Subcutaneous adipose tissue (tissue), 4 donors: Measurements from ENCODE around the gene CAMTA1. TPM values are rescaled to one million over a fixed set of nuclear protein-coding genes. Genes with fewer than 3 reads are reported as not detected.

Experiments
- total RNA-seq, 4 donors: library from RNA; depleted of rRNA; stranded (reverse); fragments of >200 nt; gene quantifications; one replicate each; pipeline ENCODE4 v1.1.0, GENCODE V29; 2016
- TF ChIP-seq, protein P1 (sequence below): fragments of 450-650 bp; IDR thresholded peaks from one replicate; pipeline ENCODE4 v1.5.1; 2016; ENCODE audit warnings: low read depth, mild to moderate bottlenecking, control low read depth, antibody characterized with exemption, moderate library complexity

The CAMTA1 gene
- total RNA-seq, 4 donors from 2014 or later: 58.6 to 82.5 (median 78.0) TPM

DNA sequence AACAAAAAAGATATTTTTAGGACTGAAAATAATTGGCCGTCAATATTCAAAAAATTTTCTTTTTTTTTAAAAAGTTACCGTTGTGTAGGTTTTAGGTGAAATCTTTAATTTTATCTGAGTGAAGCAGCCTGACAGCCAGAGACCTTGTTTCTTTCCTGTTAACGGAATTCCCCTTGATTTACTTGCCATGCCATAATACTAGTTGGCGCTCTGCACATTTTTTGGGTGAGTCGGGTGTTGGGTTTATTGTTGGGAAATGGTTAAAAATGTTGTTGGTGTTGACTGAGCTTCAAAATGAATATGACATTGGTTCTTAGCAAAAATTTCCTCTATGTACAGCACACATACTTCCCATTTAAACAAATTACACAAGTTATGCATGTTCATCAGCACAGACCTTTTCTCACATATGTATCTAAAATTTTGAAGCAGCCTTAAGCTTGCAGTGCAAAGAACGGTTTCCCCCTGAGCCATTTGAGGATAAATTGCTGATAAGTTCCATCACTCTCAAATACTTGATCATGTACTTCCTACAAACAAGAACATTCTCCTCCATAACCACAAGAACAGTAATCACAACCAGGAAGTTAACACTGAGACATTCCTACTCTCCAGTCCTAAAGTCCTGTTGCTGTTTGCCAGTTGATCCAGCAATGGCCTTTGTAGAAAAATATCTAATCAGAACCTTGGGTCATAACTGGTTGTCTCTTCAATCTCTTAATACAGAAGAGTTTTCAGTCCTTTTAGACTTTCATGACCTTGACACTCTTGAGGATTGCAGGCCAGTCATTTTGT lies 34.2 kb downstream of the CAMTA1 start:
- TF ChIP-seq, protein P1, sequence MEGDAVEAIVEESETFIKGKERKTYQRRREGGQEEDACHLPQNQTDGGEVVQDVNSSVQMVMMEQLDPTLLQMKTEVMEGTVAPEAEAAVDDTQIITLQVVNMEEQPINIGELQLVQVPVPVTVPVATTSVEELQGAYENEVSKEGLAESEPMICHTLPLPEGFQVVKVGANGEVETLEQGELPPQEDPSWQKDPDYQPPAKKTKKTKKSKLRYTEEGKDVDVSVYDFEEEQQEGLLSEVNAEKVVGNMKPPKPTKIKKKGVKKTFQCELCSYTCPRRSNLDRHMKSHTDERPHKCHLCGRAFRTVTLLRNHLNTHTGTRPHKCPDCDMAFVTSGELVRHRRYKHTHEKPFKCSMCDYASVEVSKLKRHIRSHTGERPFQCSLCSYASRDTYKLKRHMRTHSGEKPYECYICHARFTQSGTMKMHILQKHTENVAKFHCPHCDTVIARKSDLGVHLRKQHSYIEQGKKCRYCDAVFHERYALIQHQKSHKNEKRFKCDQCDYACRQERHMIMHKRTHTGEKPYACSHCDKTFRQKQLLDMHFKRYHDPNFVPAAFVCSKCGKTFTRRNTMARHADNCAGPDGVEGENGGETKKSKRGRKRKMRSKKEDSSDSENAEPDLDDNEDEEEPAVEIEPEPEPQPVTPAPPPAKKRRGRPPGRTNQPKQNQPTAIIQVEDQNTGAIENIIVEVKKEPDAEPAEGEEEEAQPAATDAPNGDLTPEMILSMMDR: no peak

DNA sequence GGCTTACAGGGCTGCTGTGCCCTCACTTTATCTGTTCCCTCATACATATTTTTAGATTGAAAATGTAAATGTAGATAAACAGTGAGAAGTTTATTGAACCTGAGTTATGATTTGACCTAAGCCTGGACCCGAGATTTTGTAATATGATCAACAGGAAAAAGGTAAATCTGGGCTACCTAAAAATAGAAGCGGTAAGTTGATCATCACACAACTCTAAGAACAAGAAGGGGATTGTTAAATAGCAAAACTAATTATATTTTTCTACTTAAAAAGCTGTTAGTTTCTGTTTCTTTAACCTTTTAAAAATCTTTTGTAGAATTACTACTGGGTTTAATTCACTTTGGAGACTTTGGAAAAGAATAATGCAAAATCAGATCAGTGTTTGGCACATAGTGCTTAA lies 35.6 kb downstream of the CAMTA1 start:
- TF ChIP-seq, protein P1: no peak

DNA sequence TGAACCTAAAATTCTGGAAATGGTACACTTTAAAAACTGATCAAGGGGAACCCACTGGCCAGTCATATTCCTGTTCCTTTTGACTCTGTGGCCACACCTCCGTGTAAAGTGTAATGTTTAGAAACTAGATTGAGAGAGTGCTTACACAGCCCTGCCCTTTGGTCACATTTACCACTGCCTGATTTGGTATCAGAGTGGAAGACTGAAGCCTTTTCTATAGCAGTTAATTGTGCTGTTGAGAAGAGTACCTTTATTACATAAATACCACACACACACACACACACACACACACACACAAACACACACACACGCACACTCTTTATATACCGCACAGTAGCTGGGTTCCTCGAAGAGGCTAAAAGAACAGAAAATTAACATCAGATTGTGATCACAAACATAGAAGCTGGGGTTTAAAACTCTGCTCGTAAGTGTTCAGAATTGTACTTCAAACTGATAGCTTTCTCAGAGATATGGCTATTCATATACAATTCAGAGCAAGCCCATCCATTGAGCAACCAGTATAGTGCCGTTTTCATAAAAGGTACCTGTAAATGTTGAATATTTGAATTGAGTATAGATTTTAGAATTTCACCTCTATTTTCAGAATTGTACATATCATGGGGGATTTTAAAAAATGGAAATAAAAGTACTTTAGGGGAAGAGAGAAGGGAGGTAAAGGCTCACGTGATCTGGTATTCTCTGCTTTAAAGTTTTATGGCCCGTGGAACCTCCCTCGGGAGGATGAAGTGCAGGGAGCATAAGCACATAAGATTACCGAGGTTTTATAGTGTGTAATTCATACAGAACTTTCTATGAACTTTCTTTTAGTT lies 37.5 kb downstream of the CAMTA1 start:
- TF ChIP-seq, protein P1: no peak

DNA sequence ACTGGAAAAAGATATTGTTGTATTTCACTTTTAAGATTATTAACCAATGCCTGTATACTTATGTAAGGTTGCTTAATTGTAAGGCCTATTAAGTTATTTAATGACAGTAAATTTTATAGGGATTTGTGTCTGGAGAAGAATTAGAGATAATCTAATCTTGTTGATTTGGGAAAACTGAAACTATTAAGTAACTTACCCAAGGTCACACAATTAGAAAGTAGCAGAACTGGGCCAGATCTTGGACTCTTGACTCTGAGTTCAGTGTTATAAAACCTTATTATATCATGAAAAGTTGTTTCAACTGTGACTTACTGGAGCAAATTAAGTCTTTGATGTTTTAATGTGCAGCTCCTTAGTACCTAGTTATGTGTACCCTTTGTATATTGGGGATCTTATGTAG lies 38.5 kb downstream of the CAMTA1 start:
- TF ChIP-seq, protein P1: no peak

DNA sequence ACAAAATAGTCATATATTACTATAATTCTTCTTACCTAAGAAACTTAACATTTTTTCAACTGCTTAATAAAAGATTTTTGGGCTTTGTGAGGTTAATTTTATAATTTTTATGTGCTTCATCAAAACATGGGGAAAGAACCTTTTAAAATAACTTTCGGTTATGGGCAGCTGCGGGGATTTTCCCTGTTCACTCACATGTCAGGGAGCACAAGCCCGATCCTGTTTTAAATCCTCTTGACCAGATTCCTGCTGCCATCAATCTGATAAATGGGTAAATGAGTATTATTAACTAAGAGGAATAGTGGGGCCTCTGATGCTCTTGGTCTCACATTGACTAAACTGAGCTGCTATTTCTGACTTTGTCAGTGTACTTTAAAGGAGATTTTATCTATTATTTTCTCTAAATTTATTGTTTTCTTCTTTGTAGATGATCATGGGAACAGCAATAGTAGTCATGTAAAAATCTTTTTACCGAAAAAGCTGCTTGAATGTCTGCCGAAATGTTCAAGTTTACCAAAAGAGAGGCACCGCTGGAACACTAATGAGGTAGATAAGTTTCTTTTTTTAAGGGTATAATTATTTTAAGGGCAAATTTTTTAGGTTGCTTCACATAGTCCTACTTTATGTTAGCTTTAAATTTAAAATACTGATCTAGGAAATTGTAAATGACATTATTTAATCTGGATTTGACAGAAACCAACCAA lies 39.6 kb downstream of the CAMTA1 start:
- TF ChIP-seq, protein P1: no peak

DNA sequence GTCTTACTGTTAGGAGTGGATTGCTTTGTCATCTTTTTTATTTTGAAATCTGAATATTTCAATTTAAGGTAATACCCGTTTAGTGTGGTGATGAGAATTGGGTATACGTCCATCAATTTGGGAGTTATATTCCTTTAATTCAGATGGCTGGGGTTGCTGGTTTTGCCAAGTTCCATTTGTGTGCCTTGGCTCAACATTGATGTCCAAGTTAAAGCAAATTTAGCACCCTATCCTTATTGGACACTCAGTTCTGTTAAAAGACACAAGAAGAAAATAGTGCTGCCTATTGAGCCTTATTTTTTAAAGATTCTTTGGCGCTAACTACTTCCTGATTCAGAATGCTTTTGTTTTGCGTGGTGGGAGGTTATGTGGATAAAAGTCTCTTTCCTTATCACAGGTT lies 40.6 kb downstream of the CAMTA1 start:
- TF ChIP-seq, protein P1: no peak

DNA sequence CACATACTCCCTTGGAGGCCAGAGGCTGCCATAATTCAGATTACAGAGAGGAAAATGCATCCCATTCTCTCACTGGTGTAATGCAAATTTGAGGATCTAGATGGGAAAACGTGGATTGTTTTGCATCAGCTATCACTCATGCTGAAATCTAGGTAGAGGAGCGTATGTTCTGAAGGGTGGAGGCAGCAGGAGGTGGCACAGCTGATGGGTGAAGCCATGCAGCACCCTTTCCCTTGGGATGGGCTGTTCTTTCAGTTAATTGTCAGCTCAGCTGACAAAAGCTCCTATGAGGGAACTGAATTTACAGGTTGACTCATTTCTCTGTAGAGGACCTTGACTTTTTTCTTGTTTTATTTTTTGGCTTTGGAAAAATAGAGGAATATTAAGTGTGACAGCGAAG lies 41.8 kb downstream of the CAMTA1 start:
- TF ChIP-seq, protein P1: no peak
